Superior temporal gyrus (tissue), 1 donor: ENCODE results near the gene PMEL.
"Not testable (repeated sequence)": the region's sequence is repeated elsewhere in the genome, so short reads cannot be mapped to it uniquely, and the experiment has no call there.

Experiments
- DNase-seq: peaks from one replicate; pipeline ENCODE4 v3.0.0-alpha.2; 2016; ENCODE audit errors: extremely low spot score

PMEL gene

DNA sequence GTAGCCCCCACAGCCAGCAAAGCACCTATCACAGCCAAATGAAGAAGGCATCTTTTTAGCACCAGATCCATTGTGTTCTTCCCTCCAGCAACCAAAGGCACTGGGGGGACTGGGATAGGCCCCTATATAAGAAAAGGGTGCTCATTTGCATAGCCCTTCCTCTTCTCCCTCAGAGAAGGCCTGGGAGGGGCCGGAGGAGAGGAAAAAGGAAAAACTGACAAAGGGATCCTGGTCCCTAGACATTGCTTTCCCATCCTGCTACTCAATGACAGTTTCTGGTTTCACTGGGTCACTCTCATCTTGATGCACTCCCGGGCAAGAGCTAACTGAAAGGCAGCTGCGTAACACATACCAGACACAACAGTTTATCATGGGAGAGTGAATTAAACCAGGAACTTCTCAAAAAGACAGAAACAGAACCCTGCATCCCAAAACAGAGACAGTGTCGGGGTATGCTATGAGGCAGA, at the start of gene PMEL:
Gene PMEL (minus strand): TSS at position 102 of the 467 bp plus-strand sequence. CDS start 31 bp downstream, at position 71.
- DNase-seq, result no peak

DNA sequence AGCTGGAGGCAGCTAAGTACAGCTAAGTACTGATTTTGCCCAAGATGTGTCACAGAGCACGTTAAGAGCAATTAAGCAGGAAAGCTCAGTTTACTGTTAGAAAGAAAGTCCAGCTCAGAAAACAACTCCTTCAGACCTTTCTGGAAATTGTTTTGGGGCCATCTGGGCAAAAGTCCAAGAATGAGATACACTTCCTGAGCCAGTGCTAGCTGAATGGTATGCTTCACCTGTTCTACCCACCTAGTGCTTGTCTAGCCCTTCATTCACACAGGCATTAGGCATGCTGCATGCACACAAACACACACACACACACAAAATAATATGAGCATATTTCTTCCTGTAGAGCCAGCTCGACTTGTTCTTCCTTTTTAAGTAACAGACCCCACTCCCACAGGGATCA, 48.4 kb upstream of the PMEL start:
- DNase-seq, result no peak

DNA sequence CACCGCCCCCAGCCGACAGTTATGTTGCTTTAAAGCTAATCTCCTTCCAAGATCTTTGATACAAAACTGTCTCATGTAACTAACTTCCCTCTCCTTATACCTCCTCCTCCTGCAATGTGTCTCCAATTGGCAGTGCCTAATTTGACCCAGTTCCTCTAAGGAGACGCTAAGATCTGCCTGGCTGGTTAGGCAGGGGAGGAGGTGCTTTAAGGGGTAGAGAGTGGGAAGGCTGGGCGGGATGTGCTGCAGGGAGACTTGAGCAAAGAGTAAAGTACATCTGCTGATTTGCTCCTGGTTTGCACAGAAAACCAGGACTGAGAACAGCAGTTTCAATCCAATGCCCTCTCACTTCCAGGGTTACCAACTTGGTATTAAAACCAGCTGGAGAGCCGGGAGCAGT, 47.6 kb upstream of the PMEL start:
- DNase-seq, result peak; percentile 21

DNA sequence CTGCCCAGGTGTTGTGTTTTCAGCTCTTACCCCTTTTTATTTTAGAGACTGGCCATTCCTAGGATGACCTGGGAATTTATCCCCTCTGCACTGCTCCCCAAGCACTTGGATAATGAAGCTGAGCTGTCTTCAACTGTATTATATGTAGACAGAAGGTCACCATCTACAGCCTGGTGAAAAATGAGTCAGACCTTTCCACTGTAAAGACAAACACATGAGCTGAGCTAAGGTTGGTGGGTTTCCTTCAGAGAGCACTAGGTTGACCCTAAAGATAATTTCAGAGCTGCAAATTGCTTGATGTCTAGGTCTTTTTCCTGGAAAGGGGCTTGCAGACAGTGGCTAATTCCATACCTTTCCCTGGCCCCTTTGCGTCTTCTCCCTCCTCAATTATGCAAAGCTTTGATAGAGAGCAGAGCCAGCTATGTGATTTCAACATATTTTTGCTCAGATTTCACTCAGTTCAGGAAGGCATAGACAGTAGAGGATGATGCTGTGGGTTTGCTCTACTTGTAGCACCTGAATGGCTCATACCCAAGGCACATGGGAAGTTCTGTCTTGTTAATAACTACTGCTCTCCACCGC, 45.8 kb upstream of the PMEL start:
- DNase-seq, result no peak

DNA sequence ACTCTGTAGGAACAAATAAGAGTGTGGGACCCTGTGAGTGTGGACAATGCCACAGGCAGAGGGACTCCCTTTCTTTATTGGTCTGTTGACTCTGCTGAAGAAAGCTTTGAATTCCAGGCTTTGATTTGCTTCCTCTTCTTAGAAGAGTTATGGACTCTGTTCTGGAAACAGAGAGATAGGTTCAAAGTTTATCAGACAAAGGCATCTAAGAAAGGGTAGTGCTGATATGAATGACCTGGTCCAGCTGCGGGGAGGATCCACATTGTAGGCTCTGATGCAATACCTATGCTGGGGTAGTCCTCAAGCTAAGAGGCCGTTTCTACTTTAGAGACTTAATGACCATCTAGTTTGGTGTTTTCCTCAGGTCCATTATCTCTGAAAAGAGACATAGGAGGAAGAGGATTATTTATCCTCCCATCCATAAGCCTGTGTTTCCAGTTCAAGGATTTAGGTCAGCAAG, 44.3 kb upstream of the PMEL start:
- DNase-seq, result no peak

DNA sequence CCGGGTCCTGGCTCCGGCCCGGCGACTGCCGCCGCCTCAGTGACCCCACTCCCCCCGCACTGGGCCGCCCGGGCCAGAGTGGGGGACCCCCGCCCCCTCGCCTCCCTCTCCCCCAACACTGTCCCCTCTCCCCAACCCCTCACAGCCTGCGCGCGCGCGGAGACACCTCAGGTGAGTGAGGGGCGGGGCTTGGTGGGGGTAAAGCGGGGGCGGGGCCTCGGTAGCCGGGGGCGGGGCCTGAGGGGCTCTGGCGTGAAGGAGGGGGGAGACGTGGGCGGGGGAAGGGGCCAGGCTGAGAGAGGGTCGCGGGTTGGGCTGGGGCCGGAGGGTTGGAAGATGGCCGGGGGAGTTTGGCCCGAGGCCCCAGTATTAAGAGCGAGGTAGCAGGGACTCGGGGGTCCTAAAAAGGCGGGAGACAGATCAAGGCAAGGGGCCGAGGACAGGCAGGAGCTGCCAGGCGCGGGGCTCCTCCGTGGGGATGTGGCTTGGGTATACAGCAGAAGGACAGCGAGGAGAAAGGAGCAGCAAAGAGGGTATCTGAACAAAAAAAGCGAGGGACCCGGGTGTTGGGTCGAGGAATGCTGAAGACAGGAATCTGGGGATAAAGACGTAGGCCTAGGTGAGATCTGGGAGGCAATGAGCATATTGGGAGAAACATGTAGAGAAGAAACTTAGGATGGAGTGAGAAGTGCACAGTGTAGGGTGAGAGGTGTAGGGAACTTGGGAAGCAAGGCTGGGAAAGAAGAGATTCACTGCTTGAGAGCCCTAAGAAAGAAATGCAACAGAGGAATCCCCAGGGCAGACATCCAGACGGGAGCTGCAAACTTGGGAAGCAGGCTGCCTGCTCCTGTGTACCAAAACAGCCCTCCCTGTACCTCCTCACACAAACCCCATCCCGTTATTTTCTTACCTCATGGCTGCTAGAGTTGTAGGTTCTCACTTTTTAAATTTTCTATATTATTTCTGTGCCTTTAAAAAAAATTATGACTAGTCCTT, 42.0 kb upstream of the PMEL start:
- DNase-seq, result peak; percentile 34

DNA sequence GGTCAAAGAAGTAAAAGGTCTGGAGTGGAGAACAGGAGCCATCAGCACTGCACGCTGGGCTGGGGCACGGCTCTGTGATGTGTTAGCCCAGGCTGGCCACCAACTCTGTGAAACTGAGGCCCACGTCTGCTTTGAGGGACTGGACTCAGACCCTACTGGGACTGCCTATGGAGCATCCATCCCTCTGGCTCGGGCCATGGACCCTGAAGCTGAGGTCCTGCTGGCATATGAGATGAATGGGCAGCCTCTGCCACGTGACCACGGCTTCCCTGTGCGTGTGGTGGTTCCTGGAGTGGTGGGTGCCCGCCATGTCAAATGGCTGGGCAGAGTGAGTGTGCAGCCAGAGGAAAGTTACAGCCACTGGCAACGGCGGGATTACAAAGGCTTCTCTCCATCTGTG, 38.4 kb upstream of the PMEL start:
- DNase-seq, result no peak

DNA sequence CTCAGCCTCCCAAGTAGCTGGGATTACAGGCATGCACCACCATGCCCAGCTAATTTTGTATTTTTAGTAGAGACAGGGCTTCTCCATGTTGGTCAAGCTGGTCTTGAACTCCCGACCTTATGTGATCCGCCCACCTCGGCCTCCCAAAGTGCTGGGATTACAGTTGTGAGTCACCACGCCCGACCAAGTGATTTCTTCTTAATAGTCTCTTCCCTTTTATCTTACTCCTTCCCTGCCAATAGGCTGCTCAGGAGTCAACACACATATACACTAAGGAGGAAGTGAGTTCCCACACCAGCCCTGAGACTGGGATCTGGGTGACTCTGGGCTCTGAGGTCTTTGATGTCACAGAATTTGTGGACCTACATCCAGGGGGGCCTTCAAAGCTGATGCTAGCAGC, 37.5 kb upstream of the PMEL start:
- not testable (repeated sequence) for DNase-seq

DNA sequence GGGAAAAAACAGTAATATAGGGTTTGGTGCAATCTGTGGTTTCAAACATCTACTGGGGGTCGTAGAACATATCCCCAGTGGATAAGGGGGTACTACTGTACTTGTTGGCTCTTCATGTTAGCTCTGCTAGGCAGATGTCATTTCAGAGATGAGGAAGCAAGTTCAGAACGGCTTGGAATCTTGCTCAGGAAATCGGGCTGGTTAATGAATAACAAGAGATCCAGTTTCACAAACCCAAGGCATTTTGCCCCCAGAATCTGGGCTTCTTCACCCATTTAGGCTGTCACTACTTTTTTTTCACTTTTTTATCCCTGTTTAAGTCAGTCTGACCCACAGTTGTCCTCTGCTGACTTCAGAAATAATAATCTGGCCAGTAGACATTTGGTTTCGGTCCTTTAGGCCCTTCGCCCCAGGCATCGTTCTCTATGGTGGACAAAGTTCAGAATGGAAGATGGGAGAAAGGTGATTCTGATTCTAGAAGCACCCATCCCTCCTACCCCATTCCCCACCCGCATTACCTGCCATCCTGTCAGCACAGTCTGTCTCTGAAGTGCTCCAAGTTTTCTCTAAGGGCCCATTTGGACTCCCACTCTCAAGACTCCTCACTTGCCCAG, 35.8 kb upstream of the PMEL start:
- DNase-seq, result no peak

DNA sequence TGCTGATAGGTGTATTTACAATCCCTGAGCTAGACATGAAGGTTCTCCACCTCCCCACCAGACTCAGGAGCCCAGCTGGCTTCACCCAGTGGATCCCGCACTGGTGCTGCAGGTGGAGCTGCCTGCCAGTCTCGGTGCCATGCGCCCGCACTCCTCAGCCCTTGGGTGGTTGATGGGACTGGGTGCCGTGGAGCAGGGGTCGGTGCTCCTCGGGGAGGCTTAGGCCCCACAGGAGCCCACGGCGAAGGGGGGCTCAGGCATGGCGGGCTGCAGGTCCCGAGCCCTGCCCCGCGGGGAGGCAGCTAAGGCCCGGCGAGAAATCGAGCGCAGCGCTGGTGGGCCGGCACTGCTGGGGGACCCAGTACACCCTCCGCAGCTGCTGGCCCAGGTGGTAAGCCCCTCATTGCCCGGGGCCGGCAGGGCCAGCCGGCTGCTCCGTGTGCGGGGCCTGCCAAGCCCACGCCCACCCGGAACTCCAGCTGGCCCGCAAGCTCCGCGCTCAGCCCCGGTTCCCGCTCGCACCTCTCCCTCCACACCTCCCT, 34.2 kb upstream of the PMEL start:
- DNase-seq, result not testable (repeated sequence)

DNA sequence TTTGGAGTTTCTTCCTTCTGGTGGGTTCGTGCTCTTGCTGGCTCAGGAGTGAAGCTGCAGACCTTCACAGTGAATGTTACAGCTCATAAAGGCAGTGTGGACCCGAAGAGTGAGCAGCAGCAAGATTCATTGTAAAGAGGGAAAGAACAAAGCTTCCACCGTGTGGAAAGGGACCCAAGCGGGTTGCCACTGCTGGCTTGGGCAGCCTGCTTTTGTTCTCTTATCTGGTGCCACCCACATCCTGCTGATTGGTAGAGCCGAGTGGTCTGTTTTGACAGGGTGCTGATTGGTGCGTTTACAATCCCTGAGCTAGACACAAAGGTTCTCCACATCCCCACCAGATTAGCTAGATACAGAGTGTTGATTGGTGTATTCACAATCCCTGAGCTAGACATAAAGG, 33.7 kb upstream of the PMEL start:
- DNase-seq, result not testable (repeated sequence)

DNA sequence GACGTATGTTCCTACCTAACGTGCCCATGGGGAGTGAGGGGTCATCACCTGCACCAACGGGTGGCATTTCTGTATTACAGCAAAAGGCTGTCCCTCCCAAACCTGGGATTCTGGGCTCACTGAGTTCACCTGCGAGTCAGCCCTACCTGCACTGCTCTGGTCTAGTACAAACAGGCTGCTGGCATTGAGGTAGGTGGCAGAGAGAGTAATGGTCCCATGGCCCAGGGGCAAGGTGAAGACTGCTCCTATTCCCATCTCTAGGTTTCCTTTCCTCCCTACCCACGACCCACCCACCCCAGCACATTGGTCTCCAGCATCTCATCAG, 31.7 kb upstream of the PMEL start:
- no peak for DNase-seq

DNA sequence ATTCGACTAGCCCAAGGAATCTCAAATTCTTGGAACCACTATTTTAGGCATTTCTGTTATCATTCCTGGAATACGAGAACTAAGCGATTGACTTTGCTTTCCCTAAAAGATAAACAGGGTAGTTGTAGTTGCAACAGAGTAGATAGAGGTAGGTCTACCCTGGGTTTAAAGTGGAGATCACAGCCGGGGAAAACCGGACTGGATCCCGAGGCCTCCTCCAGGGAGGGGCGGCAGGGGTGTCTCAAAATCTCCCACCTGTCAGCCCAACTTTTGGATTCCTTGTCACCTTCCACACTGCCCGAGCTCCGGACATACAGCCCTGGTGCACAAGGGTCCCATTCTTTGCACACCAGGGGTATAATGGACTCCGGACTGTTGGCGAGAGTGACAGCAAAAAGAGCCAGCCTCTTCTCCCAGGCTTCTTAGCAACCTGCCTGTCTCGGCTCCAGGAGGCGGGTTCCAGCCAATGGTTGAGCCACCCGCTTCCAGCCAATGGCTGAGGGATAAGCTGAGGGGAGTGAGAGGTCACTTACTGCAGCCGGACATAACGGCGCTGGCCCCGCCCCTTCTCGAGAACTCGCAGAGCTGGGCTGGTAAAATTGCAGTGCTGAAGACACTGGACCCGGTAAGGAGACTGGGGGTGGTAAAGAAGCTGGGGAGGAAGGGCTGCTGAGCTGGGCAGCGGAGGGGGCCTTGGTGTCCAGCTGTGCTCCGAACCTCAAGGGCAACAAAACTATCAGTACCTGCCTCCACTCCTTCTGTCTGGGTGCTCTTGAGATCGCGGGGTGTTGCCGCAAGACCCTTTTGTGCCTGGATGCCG, 31.1 kb upstream of the PMEL start, which contains the start of gene SUOX:
Gene SUOX (plus strand): TSS at position 562 of the 820 bp plus-strand sequence. CDS start 4,946 bp downstream, outside the sequence.
- peak; percentile 98 for DNase-seq

DNA sequence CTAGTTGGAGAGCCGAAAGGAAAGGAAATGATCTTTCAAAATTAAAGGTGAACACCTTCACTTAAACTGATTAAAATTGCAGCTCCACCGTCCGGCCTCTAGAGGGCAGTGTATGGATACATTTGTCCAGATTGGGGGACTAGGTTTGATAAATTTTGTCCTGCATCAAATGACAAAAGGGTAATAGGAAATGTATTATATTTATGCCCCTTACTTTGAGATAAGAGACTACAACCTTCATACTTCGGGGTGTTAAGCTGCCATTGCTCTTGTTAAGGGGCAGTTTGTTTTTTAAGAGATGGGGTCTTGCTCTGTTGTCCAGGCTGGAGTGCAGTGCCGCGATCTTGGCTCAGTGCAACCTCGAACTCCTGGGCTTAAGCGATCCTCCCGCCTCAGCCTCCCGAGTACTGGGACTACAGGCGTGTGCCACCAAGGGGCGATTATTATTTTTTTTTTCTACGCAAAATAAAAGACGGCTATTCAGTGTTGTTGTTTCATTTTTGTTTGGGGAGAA, 30.4 kb upstream of the PMEL start:
- peak; percentile 89 for DNase-seq

DNA sequence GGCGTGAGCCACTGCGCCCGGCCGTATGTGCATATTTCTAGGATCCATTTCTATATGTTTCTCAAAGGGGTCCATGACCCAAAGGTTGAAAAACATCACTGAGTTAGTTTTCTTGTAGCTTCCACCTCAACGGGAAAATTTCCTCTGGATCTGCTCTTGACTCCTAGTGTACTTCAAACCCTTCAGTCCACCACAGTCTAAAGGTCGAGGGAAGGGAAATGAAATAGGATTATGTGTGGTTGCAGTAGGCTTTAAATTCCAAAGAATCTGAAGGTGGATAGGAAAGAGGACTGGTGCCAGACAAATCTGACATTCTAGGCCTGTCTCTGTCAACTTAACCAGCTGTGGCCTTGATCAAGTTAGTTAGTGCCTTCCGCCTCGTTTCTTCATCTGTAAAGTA, 29.5 kb upstream of the PMEL start:
- no peak for DNase-seq

DNA sequence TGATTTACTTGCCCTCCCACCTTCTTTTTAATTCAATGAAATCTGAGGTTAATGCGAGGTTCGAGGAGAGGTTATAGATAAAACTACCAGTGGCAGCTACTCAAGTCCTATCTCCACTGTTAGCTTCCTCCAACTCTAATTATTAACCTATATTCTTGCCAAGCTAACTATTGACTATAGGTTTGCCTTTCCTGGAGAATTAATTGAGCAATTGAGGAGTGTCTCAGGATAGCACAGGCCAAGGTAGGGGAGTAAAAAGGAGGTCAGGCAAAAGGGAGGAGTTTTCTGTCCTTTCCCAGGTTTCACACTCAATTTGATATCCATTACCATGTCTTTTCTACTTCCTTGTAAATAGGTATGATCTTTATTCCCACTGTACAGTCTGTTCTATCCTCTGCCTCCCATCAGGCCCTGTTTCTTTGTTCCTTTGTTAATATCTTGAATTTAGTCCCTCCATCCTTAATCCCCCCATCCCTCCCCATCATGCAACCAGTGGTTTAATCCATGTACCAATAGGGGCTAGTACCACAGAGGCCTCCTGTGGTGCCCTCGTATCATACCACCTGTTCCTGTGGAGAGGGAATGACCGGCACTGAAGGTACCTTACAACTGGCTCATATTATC, 27.5 kb upstream of the PMEL start:
- DNase-seq, result no peak

DNA sequence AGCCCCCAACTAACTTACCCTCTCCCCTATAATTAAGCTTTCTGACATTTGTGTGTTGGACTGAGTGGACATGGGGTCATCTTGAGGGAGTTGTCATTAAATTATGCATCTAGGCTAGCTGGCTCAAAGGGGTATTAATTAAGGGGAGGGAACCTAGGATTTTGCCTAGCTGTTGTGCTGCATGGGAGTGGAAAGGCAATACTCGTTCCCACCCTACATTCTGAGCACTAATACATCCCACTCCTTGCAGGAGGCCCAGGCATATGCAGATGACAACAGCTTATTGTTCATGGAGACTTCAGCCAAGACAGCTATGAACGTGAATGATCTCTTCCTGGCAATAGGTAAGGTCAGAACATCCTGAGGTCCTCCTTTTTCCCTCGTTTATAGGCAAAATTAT, 25.3 kb upstream of the PMEL start:
- DNase-seq, result no peak

DNA sequence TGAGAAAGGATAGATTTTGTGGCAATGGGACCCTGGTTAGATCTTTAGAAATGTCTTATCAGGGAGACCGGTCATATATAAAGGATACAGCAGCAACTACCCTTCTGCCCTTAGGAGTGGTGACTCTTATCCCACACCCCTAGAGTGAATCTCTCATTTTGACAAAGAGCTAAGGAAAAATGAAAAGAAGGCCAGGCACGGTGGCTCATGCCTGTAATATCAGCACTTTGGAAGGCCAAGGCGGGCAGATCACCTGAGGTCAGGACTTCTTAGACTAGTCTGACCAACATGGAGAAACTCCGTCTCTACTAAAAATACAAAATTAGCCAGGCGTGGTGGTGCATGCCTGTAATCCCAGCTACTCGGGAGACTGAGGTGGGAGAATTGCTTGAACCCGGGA, 20.1 kb upstream of the PMEL start:
- not testable (repeated sequence) for DNase-seq

DNA sequence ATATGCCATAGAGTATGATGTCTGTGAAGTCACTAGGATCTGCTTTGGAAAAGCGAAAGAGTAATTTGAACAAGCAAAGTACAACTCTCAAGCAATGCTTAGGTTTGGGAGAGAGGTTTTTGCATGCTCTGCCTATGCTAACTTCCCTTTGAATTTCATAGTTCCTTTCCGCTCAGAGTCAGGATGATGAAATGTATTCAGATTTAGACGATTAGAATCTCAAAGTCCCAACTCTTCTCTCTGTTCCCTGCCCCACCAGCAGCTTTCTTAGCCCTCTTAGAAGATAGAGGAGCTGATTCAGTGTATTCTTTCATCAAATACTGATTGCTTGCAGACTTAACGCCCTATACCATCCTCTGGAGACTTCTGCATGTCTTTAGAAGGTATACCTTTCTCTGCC, 19.5 kb upstream of the PMEL start:
- DNase-seq, result no peak

DNA sequence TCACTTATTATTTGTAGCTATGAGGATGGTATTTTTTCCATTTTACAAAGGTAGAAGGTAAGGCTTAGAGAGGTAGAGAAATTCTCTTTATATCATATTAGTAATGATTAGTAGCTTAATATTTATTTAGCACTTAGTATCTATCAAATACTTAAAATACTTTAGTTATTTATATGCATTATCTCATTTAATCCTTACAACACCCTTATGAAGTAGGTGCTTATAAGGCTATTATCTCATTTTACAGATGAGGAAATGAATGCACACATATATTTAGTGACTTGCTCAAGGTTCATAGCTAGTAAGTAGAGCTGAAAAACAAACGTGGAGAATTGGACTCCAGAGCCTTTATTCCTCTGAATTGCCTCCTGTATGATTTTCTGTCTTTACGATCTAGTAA, 19.0 kb upstream of the PMEL start:
- no peak for DNase-seq
